GM08714 (cell line): Measurements from ENCODE around the gene MT1H.
"Not testable (repeated sequence)": the region's sequence is repeated elsewhere in the genome, so short reads cannot be mapped to it uniquely, and the experiment has no call there.

Experiments used
- H3K4me3 ChIP-seq: fragments of 200-500 bp; sonication (Bioruptor generic); 2 replicates; pipeline ENCODE4 v1.5.1; 2014; ENCODE audit warnings: mild to moderate bottlenecking, low read length, inconsistent platforms
- ZNF274 ChIP-seq: IDR thresholded peaks from 2 replicates; pipeline ENCODE4 v1.6.1; 2012; ENCODE audit warnings: mild to moderate bottlenecking, low read depth, low read length

Gene MT1H

DNA sequence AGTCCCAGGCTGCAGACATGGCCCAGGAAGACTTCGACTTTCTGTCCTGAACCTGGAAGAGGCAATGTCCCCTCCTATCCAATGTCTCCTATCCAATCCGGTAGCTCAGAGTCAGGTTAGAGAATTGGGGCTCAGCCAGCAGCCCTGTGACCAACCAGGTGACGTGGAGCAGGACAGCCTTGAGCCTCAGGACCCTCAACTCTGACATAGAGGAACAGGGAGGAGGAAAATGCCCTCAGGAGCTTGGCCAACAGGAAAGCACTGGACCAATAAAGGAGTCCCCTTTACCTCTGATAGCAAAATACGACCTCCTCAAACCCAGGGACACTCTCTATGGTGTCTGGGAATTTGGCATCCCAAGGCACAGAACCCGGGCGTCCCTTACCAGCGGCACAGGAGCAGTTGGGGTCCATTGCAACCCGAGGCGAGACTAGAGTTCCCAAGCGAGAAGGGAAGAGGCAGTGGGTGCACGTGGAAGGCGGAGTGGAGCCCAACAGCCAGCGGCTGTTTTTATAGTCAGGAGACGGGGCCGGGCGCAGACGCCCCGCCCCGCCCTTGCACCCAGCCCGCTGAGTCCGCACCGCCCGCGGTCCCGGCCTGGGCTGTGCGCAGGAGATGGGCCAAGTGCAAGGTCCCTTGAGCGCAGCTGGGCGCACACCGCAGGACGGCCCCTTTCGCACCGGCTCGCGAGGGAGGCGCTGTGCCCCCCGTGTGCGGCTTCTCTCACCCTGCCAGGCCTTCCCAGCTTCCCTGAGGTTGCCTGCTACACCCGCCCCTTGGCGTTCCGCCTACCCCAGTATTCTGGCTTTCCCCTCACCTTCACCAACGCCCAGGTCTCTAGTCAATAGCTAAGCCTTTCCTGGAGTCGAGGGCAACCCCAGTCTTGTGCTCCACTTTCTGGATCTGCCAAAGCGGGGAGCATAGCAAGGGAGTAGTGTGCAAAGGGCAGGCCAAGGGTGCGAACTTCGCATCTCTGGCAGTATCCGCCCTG is 1.7 kb upstream of the MT1H start, which contains the start of gene MT1G:
MT1G (minus strand) TSS at position 485 of the 991 bp plus-strand sequence; CDS start at position 413, 72 bp downstream.
- no peak within 1 kb of the TSS for H3K4me3 ChIP-seq
- no peak for TF ChIP-seq ZNF274

- H3K4me3 ChIP-seq = no peak overlapping the region
- TF ChIP-seq ZNF274 = no peak
Observed at GRCh38 chr16:56669840-56670619, 416 bp downstream of the MT1H start.

DNA sequence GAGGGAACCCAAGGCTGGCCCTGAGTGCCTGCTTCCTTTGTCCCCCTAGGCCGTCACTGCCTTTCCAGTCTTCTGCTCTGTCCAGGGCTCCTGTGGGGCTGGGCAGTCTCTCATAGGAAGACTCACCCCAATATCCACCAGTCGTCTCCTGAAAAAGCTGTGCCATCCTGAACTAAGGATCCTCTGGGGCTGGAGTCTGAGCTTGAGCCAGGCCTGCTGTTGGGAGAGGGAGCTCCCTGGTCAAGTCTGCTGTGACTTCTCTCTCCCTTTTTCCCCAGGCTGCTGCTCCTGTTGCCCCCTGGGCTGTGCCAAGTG is 963 bp downstream of the MT1H start:
- no peak overlapping the region for H3K4me3 ChIP-seq
- TF ChIP-seq ZNF274 = no peak

- H3K4me3 ChIP-seq = not testable (repeated sequence)
Observed at GRCh38 chr16:56671691-56672090, 2.1 kb downstream of the MT1H start.

GRCh38 chr16:56672171-56672570 is 2.6 kb downstream of the MT1H start:
- H3K4me3 ChIP-seq = not testable (repeated sequence)

DNA sequence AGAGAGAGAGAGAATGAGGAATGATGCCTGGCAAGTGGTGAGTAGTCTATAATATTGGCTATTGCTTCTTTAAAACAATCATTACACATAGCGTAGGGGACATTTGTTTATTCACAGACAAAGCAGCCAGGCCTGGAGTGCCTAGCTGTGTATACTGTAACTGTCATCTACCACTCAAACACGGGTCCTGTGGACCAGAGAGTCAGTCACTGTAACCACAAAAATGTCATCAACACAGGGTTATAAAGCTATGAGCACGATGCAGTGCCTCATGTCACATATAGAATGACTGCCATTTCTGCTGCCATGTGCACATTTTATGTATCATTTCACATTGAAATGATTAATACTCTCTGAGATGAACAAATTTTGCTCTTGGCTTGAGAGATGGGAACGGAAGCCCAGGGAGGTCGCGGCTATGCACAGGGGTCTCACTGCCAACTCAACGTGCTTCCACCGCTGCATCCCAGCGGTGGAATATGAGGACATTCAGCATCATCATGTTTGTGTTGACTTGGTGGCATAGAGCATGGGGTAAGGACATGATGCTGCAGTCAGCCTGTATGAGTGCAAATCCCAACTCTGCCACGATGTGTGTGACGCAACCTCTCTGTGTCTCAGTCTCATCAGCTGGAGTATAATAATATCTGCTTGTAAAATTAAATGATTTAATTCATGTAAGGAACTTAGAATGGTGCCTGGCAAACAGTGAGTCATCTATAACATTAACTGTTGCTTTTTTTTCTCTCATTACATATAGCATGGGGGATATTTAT is 3.3 kb downstream of the MT1H start:
- TF ChIP-seq ZNF274 = no peak
- H3K4me3 ChIP-seq = no peak overlapping the region

- no peak overlapping the region for H3K4me3 ChIP-seq
- no peak for TF ChIP-seq ZNF274
Observed at GRCh38 chr16:56673921-56674320, 4.3 kb downstream of the MT1H start.

DNA sequence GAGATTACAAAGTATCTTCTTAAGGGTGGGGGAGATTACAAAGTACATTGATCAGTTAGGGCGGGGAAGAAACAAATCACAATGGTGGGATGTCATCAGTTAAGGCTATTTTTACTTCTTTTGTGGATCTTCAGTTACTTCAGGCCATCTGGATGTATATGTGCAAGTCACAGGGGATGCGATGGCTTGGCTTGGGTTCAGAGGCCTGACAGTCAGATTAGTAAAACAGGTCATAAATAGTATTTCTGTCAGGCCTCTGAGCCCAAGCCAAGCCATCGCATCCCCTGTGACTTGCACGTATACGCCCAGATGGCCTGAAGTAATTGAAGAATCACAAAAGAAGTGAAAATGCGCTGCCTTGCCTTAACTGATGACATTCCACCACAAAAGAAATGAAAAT is 5.0 kb downstream of the MT1H start:
- H3K4me3 ChIP-seq = not testable (repeated sequence)

GRCh38 chr16:56675685-56676210 is 6.1 kb downstream of the MT1H start:
- no peak overlapping the region; the same call in 1 of the 2 replicates for H3K4me3 ChIP-seq
- no peak for TF ChIP-seq ZNF274

GRCh38 chr16:56677474-56677873 is 7.9 kb downstream of the MT1H start:
- H3K4me3 ChIP-seq = no peak overlapping the region
- no peak for TF ChIP-seq ZNF274

GRCh38 chr16:56679078-56679730 is 9.6 kb downstream of the MT1H start:
- no peak for TF ChIP-seq ZNF274

DNA sequence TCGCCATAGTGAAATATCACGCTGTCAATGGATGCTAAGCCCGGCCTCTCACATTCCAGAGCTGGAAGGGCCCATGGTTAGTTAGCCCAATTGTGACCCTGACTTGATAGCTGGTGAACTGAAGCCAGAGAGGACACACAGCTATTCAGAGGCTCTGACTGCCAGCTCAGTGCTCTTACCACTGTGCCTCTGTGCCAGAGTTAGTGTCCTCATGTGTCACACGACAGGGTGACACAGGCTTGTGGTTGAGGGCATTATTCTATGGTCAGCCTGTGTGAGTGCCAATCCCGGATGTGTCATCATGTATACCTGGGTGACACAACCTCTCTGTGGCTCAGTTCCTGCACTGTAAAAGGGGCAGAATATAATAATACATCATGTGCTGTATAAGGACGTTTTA is 10.2 kb downstream of the MT1H start:
- no peak for TF ChIP-seq ZNF274
- no peak overlapping the region for H3K4me3 ChIP-seq

More at GRCh38 chr16:56679078-56679730, 9.6 kb downstream of the MT1H start:
- no peak overlapping the region for H3K4me3 ChIP-seq

DNA sequence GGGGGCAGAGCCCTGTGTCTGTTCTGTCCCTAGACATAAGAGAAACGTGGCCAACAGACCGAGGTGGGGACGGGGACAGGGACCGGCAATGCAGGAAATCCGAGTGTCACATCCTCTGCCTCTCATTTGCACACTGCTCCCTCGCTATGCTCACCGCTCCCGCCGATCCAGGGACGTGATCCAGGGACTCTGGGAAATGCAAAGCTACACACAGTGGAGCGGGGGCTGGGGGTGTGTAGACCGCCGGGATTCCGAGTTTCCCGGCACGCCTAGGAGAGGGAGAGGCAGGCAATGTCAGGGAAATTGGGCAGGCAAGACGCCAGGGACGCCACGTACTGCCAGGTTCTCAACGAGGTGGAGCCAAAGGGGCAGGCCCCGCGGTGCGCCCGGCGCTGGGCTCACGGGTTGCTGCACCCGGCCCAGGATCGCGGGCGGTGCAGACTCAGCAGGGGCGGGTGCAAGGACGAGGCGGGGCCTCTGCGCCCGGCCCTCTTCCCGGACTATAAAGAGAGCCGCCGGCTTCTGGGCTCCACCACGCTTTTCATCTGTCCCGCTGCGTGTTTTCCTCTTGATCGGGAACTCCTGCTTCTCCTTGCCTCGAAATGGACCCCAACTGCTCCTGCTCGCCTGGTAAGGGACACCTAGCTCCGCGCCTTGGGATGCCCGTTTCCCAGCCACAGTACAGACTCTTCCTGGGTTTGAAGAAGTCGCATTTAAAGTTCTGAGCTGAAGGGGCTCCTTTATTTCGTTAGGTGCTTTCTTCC is 12.5 kb downstream of the MT1H start, which contains the start of gene MT1X:
MT1X (plus strand) TSS at position 532 of the 764 bp plus-strand sequence; CDS start at position 603, 71 bp downstream.
- no peak for TF ChIP-seq ZNF274
- peak within 1 kb of the TSS; percentile 70; the same call in 1 of the 2 replicates for H3K4me3 ChIP-seq
